Activated CD8-positive, alpha-beta memory T cell treated with anti-CD3 and anti-CD28 coated beads for 48 hours (primary cell): Measurements from ENCODE around the gene TMEM158.

ENCODE experiments used
- DNase-seq, 3 experiments: peaks; one replicate each; pipeline ENCODE4 v3.0.0-alpha.2; 2020; ENCODE audit warnings: low read depth in 2 of 3, low spot score in 2 of 3

The TMEM158 gene

DNA sequence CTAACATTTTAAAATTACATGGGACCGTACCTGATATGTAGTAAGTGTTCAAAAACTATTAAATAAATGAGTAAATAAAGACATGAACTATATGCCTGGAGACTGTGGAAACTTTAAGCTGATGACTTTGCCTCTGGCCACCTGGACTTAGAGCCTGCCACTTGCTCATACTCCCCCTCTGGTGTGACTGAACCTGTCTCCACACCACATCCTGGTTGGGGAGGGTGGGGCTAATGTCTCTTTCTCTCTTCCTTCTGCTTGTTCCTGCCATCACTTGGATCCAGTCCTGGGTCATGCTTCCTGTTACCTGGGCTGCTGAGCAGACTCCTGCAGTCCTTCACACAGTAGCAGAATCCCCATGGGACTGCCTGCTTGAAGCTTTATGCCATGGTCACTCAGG is 8.2 kb upstream of the TMEM158 start:
- no peak for DNase-seq

DNA sequence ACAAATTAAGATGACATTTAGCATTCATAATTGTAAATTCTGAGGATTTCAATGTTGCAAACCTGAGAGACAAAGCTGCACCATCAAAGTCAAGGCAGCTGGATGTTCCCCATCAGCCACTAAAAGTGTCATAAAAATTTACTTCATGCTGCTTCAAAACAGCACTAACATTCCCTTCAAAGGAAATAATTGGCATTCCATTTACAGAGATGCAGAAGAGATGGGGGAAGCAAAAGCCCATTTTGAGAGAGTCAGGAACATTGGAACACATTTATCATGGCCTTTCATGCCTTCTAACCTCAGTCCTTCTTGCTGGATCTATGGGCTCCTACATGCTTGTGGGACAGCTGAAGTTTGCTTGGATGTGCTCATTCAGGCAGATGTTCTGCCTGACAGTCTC is 6.4 kb upstream of the TMEM158 start:
- no peak for DNase-seq

DNA sequence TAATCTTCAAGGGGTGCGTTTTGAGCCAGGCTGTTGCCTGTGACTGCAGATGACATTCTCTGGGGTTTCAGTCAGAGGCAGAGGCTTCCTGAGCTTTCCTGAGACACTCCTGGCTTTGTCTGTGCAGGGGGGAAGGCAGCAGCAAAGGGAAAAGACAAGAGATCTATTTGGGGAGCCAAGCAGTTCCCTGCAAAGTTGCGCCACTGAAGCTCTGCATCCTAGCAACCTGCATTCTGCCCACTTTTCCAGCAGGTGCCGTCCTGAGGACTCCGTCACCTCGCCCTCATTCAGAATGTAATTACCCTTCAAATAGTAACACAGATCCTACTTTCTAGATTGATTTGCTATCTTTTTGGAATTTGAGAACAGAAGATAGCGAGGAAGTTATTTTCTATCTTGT is 1.9 kb upstream of the TMEM158 start:
- no peak for DNase-seq

DNA sequence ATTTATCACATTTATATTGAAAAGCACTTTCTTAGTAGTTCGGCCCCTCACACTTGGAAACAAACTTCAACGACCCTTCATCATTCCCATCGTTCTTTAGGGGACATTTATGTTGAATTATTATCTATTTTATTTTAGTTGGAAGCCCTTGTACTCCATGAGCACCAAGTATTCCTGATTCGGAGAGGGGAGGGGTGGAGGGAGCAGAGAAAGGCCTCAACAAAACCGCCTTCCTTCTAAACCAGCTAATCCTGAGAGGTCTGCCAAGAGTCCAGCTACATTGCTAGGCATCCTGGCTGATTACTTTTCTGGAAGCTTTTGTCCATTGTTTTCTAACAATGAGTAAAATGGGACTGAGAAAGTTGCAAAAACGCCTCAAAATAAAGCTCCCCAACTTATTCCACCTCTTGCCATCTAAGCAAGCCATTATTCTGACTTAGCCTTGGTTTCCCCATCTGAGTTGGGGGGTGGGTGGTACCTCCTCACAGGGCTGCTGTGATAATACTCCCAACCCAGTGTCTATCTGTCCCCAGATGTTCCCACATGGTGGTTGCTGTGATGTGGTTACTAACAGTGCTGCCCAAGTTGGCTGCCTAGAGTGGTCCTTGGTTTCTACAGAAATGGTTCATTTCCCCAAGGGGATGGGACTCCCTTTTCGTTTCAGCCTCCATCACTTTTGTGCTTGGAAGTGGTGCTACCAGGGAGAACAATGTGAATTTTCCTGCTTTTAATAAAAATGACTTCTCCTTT is 1.2 kb upstream of the TMEM158 start:
- DNase-seq = no peak

DNA sequence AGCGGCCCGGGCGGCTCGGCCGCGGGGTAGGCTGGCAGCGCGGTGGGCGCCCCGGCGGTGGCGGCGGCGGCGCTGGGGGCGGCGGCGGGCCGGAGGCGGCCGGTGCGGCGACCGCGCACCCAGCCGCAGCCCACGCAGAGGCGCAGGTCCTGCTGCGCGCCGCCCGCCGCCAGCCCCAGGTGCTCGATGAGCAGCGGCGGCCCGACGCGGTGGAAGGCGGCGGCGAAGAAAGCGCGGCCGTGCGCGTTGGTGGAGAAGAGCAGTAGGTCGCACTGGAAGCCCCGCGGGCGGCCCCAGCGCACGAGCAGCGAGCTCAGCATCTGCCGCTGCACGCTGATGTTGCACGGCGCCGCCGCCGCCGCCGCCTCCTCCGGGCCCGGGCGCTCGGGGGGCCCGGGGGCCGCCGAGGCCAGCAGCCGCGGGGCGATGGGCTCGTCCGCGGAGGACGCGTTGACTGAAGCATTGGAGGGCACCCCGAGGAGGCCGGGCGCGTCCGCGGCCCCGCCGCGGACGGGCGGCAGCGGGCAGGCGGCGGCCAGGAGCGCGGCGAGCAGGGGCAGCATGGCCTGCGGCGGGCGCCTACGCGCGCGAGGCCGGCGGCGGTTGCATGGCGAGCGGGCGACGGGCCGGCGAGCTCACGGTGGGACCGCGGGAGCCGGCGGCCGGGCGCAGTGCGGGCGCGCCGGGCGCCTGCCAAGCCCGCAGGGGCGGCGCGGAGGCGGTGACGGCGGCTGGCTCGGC is 452 bp downstream of the TMEM158 start:
- DNase-seq = peak in 1 of 3 experiments; percentile 20

DNA sequence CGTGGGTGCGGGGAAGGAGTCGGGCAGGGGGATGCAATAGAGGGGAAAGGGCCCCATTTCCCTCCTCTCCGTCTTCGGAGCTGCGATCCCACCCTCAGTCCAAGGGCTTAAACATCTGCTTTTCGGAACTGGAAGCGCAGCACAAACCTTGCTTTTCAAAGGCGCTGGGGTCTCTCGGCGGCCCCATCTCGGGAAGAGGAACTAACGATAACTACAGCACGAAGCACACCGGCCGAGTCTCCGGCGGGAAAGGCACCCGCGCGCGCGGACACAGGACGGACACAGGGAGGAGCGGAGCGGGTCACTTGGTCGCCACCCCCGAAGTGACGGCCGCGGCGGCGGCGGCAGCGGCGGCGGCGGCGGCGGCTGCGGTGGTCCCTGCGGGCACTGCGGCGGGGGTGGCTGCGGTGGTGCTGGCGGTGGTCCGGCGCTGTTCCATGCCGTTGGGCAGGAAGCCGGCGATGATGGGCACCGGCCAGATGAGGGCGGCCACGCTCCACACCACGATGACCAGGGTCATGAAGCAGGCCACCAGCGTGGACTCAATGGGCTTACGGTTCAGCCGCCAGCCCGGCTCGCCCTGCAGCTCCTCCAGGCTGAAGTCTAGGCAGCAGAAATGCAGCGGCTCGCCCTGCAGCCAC is 1.1 kb downstream of the TMEM158 start:
- no peak for DNase-seq

DNA sequence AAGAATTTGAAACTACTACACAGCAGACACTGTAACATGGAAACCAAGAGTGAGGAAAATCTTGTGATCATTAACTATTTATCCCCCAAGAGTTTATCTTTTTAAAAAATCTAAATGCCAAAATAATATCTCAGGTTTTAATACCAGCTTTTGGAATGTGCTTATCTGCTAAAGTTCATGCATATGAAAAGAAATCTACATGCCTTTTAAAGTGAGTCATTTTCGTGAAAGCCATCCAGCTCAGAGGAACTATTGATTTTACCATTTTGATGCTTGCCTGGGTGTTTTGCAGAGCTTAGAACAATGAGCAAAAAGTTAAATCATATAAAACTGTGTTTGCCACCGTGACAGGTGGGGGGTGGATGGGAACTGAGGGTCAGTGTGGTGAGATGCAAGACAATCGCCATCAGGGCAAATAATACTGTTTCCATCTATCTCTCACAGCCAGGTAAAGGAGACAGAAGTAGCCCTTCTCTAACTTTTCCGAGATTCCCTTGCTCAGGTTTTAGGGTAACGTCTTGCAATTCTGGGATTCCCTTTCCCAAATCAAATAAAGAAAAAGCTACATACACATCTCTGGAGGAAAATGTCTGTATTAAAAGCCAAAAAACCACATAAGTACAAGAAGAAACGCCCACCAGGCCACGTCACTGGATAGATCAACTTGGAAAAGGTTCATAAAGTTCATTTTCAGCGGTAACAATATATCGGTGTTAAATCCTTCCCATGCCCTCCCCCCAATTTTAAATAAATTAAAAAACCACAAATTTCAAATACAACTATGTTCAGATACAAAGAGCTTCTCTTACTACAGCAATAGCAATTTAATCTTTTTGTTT is 2.0 kb downstream of the TMEM158 start:
- DNase-seq = no peak

DNA sequence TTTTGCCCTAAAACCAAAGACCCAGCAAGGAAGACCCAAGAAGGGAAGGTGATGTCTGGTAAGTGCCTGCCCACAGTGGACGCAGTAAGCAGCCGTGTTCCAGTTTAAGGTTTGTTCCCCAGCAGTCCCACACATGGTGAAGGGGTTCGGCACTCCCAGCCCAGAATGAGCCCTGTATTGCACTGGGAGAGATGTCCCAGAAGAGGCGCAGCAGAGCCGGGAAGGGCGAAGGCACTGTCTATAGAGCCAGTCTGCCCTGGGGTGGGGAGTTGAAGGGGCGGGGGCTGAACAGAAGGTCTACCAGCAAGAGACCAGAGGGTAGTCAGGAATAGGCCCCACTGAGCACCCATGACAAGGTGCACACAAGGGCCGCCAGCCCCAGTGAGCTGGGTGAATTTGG is 6.4 kb downstream of the TMEM158 start:
- no peak for DNase-seq

DNA sequence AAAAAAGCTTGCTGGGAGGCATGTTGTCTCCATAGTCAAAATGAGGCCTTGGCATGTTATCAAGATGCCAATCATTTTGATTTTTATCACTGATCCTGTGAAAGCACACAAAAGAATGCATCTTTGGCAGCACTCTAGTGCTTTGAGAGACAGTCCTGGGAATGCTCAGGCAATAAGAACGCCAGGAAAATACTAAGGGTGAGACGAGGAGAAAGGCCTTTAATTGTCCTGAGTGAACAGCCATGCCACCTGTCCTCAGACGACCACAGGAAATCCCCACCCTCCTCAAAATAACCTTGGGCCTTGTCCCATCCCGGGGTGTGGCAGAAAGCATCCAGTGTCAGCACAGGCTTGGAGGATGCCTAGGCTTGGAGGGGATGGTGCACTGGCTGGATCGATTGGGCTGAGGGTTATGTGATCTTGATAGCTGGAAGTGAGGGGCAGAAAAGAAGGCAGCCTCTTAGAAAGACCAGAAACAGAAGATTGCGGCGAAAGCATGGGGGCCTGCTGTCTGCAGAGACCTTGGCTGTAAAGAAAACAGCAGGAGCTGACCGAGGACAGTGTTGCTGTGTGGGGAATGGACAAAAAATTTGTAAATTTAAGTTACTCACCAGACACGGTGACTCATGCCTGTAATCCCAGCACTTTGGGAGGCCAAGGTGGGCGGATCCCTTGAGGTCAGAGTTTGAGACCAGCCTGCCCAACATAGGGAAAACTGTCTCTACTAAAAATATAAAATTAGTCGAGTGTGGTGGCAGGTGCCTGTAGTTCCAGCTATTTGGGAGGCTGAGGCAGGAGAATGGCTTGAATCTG is 7.3 kb downstream of the TMEM158 start:
- no peak for DNase-seq

DNA sequence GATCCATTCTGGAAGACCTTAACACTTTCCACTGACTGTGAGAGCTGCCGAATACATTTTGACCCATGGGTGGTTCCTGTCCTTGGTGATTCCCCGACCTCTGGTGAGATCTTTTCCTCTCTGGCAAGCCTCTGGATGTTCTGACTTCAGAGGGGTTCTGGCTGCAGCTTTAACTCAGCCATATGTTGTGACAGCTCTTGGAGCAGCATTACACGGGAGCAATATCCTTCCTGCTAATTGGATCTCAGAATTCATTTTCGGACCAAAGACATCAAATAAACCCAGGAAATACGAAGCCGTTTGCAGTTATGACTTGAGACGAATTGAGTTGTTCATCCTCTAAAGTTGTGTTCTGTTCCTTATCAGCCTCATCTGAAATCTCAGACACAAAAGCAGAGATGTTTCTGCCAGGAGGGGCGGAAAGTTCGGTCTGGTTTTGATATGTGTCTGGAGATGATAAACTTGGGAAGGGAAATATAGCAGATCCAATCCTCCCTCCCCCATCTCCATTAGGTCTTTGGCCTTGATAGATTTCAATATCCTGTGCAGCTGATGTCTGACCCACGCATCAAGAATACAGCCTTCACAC is 10.0 kb downstream of the TMEM158 start:
- no peak for DNase-seq

DNA sequence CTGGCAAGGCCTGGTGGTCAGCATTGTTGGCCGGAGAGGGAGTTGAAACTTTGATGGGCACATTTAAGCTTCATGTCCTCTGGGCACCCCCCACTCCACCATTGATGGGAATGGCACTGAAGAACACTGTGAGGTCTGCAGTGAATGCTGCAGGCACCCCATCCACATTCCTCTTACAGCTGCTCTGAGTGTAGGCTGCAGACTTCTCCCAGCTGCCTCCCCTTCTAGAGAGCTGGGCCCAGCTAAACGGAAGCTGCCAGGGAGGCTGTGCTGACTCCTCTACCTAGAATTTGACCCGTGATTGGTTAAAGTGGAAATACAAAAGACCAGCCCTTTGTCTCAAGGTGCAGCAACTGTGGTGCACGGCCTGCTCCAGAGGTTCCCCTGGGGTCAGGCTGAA is 10.6 kb downstream of the TMEM158 start:
- no peak for DNase-seq

DNA sequence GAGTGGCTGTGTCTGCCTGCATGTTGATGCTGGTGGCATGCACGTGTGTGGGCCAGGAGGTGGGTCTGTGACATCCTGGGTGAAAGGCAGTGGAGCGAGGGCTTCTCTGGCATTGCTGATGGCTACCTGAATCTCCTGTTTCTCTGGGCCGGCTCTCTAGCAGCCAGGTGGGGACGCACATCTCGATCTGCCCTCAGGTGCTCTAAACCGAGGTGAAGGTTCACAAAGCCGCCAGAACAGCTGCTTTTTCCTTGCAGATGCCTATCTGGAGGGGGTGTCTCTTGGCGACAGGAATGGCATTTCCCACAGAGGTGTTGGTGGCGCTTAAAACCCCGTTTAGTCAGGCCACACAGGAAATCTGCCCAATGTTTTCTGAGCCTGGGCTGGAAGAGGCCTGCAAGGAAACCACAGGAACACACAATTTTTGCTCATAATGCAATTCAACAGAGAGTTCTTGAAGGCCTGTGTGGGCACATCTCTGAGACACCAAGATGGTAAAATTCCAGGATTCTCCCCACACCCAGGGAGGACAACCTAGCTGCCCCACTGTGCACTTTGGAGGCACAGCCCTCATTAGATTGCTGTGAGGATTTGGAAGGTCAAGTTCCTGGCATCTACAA is 11.9 kb downstream of the TMEM158 start:
- no peak for DNase-seq

DNA sequence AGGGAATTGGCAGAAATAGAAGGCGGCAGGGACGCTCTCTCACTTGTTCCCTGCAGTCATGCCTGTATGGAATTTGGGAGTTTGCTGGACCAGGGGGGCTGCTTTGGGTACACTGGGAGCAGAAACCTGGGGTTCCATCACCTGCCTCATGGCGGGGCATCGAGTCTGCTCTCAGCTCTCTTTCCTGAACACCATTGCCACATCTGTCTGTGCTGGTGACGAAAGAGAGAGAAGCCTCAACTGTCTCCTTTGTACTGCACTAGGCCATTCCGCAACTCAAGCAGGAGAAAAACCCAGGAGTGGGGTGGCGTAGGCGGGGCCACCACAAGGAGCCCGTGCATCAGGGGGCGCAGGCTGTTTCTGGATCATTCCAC is 14.0 kb downstream of the TMEM158 start:
- DNase-seq = no peak

DNA sequence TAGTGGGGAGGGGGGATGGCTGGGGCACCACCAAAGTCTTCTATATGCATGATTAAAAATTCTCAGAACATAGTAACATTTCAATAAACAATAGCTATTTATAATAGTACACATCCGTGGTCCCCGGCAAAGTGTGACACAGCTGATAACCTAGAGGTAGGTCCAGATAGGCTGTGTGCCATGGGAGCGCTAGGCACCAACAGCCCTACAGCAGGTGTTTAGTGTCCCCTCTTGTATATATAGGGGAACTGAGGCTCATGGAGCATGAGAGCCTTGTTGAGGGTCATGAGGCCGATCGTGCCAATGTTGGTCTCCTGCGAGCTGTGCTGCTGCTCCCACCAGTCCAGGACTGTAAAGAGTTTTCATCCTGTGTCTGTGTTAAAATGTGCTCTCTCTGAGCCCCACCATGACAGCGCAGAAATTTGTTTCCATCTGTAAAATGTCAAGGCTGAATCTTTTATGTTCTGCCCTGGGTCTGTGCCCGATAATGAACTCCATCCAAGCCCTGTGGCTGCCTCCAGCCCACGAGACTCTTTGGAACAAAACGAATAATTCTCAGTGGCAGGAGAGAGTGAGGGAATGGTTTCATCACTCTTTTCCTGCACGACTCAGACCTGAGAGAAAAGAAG is 14.5 kb downstream of the TMEM158 start:
- DNase-seq = no peak

DNA sequence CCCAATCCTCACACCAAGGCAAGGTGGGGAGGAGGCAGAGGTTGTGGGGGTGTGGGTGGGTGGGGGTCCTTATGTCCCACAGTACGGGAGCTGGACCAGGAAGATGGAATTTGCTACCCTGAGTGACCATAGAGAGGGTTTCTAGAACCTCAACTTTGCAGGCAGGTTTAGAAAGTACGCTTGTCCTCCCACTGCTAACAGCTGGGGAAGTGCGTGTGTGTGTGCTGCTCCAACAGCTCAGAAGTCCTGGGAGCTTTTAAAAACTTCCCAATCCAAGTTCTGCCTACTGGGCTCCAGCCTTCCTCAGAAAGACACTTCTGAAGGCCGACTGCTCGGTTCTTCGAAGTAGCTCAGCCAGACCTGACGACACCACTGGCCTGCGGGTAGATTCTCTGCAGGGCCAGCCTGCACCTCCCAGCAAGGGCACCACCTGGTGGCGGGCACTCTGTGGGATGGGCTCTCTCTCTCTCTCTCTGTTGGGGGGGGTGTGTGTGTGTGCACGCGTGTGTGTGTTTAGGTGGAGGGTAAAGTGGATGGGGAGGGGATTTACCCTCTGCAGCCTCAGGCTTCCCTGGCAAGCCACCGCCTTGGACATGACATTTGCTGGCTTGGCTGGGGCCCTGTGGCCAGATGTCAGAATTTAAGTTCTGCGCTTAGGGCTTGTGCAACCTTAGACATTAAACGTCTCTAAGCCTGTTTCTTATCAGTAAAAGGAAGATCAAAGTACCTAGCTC is 15.6 kb downstream of the TMEM158 start:
- peak; percentile 39 to 52 (median 48) for DNase-seq

DNA sequence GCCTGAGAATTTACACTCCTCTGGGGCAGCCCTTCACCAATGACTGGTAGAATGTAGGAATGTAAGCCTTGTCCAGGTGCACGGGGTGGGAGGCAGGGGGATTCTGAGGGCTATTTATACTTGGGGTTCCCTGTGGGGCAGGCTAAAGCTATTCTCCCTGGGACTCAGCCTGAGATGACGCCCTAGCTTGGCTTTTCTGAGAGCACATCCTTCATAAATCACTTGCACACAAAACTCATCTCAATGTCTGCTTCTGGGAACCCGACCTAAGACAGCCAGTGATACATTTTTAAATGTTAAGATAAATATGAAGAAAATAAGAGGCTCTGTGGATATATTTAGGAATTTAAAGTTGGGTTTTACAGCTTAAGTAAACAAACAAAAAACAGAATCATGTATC is 16.6 kb downstream of the TMEM158 start:
- DNase-seq = no peak

DNA sequence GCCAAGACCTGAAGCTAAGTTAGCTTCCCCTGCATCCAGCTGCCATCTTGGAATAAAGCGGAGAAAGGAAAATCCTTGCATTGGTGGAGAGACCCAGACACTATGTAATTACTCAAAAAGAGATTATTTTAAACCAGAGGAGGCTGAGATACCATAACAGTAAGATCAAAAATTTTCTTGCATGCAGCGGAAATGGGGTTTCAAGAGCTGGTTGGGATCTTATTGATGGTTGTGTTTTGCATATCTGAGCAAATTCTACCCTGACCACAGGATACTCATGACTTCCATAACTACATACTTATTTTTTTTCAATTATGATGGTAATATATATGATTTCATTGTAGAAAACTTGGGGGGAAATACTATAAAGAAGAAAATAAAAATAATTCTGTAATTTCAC is 17.5 kb downstream of the TMEM158 start:
- DNase-seq = no peak

DNA sequence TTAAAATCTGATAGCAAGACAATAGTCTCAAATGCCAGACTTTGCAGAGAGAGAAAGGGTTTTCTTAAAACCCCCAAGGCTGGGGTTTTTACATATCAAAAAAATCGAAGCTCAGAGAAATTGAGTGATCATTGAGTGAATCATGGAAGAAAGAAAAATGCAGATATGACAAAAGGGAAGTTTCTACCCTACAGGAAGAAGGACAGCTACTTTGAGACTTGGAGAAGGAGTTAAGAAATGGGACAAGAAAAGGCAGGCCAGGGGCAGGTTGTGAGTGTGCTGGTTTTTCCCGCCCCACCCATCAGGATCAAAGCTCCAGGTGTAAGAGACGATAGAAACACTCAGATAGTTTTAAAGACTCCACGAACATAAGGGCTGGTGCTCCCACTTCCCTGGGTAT is 18.6 kb downstream of the TMEM158 start:
- DNase-seq = no peak

DNA sequence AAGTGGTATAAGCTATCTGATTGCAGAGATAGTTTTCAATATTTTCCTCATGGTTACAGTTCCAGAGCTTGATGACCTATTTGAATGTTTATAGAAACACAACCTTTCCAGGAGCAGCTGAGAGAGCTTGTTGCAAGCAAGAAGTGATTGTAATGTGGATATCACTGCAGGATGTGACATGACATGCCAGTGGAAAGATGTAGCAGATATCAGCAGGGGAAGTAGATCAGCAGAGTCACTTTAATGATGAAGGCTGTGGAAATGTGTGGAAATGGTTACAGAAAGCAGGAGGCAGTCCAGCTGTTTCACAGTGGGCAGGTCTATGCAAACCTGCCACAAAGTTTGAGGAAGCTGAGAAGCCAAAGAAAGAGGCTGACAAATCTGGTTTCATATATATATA is 21.0 kb downstream of the TMEM158 start:
- no peak for DNase-seq
